ENCODE results near the gene LATS2.
A peak's percentile ranks its signal among the peaks of the same experiment; 100 is the strongest.

LATS2 gene

DNA sequence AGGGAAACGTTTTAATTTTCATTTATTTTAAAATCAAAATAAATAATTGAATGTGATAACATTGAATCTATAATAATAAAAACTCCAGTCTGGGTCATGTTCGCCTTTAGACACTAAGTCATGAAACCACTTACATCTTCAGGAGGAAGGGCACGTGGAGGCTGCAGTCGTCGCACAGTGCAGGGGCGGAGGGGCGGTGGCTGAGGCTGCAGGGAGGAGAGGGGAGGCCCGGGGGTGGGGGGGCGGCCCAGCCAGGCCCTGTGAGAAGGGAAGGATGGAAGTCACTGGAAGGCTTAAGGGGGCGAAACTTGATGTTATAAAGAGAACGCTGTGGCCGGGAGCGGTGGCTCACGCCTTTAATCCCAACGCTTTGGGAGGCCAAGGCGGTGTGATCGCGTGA lies 14.9 kb upstream of the LATS2 start:
- DNase-seq (ENCODE audit: low read depth), result no peak

DNA sequence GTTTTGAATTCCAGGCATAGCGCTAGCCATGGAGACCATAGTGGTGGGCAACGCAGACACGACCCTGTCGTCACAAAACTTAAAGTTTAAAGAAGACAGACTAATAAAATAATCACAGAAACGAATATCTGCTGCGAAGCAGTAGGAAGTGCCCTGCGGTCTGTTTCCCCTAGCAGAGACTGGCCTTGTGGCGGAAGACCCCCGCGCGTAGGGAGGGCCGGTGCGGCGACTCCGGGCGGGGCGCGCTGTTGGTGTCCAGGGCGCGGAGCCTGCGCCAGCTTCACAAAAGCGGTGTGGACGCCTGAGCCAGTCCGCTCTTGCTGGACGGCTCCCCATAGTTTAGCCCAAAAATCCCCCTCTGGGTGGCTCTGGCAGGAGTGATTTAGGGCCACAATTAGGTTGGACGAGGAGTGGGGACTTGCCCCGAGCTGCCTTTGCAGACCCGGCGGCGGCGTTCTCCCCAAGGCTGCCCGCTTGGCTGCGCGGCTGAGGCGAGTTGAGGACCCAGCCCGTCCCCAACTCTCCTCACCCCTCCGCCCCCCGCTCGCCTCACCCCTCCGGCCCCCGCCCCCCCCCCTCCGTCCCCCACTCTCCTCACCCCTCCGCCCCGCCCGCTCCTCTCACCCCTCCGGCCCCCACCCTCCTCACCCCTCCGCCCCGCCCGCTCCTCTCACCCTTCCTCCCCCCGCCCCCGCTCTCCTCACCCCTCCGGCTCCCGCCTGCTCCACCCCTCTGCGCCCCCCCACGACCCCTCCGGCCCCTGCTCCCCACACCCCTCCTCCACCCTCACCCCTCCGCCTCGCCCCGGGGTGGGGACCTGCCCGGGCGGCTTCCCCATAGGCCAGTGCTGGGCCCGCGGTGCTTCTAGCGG lies 14.2 kb upstream of the LATS2 start:
- DNase-seq (ENCODE audit: low read depth), result no peak
- peak overlapping the region; percentile 38 for H3K4me3 ChIP-seq (ENCODE audit: low read depth, low read length)

More for the DNA sequence above, 14.9 kb upstream of the LATS2 start:
- H3K4me3 ChIP-seq (ENCODE audit: low read depth, low read length), result peak overlapping the region; percentile 17

DNA sequence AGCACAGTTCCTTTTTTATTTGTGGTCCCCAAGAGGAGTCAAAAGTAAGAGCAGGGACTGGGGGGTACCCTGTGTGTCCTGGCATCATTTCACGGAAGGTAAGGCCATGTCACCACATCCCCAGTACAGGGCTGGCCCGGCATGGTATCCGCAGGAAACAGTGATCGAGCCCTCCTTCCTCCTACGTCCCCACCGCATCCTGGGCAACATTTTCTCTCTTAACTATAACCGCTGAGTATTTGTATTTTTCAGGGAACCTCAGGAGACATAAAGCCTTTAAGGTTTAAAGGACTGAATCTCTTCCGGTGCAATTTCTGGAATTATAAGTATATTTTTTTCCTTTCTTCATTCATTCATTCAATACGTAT lies 13.6 kb upstream of the LATS2 start:
- H3K4me3 ChIP-seq (ENCODE audit: low read depth, low read length), result no peak overlapping the region
- DNase-seq (ENCODE audit: low read depth), result no peak

DNA sequence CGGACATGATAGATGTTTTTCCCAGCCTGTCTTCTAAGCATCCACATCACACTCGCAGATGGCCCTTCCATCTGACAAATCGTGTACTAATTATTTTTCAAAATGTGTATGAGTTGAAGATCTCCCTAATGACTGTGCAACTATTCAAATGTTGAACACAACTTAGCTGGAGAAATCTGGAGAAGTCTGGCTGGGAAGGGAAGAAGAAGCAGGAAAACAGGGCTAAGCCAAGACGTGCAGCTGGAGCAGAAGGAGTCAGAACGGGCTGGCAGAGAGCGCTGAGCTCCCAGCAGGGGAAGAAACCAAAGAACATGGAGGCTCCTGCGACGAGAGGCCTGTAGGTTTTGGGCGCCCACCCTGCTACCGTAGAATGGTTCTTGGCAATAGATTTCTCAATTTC lies 13.2 kb upstream of the LATS2 start:
- H3K4me3 ChIP-seq (ENCODE audit: low read depth, low read length), result no peak overlapping the region
- DNase-seq (ENCODE audit: low read depth), result no peak

DNA sequence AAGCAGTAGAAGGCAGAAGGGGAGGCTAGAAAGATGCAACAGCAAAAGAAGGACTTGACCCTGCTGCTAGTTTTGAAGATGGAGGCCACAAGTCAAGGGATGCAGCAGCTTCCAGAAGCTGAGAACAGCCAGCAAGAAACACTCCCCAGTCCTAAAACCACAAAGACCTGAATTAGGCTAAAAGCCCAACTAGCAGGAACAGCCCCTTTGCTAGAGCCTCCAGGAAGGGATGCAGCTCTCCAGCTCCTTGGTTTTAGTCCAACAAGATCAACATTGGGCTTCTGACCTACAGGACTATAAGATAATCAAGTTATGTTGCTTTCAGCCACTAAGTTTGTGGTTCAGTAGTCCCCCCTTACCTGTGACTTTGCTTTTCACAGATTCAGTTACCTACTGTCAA lies 10.5 kb upstream of the LATS2 start:
- H3K4me3 ChIP-seq (ENCODE audit: low read depth, low read length), result no peak overlapping the region

DNA sequence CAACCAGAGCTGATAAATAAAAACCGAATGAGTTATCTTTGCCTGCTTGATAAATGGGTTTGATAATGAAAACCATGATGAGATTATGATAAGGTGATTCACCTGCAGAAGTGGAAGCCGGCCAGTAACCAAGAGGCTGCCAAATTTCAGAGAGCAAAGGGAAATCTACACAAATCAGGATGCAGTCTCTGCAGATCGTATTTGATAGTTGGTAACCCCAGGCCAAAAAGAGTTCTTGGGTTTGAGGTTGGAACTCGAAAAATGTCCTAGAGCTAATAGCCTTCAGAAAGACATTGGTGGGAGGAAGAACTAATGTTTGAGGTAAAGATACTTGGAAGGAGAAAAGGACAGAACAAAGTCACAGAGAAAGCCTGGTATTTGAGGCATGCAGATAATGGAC lies 9.6 kb upstream of the LATS2 start:
- no peak overlapping the region for H3K4me3 ChIP-seq (ENCODE audit: low read depth, low read length)
- no peak for DNase-seq (ENCODE audit: low read depth)

More for the DNA sequence above, 10.5 kb upstream of the LATS2 start:
- DNase-seq (ENCODE audit: low read depth), result no peak

DNA sequence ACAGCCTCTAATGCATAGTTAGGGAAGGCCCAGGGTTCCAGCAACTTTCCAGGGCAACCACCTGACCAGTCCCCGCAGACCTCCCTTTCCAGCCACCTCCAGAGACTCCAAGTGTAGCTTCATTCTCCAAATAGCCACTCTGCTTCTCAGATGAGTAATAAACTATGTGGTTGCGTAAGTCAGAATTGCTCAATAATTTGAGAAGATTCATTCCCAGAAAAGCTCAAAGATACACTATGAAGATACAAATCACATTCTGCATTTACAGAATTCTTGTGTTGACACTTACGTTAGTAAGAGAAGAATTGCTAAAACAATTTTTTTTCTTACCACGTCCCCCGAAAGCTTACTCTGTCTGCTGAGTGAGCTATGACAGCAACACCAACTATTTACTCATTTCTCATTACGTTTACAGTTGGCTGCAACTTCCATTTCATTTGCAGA lies 8.2 kb upstream of the LATS2 start:
- H3K4me3 ChIP-seq (ENCODE audit: low read depth, low read length), result no peak overlapping the region
- peak; percentile 92 for DNase-seq (ENCODE audit: low read depth)

DNA sequence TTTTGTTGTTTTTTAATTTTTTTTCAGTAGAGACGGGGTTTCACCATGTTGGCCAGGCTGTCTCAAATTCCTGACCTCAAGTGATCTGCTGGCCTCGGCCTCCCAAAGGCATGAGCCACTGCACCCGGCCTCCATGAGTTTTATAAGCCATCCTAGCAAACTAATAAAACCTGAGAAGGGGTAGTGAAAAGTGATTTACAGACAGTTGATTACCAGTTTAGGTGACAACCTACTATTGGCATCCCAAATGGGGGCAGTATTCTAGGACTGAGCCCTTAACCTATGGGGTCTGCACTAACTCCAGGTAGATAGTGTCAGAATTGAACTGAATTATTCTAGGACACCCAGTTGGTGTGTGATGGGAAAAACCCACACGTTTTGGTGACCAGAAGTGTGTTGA lies 6.5 kb upstream of the LATS2 start:
- no peak for DNase-seq (ENCODE audit: low read depth)
- H3K4me3 ChIP-seq (ENCODE audit: low read depth, low read length), result no peak overlapping the region

DNA sequence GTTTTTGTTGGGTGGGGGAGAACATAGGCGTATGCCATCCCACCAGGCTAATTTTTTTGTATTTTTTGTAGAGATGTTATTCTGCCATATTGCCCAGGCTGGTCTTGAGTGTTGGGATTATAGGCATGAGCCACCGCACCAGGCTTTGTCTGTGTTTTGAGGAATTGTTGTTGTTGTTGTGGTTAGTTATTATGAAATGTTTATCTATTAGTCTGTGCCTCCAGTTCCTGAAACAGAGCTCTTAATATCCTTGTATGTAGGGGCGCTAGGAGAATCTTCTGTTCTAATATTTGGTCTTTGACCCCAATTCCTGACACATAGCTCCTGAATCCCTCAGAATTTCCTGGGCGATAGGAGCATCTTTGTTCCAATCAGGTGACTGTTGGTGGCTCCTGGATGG lies 5.6 kb upstream of the LATS2 start:
- DNase-seq (ENCODE audit: low read depth), result no peak
- H3K4me3 ChIP-seq (ENCODE audit: low read depth, low read length), result no peak overlapping the region

DNA sequence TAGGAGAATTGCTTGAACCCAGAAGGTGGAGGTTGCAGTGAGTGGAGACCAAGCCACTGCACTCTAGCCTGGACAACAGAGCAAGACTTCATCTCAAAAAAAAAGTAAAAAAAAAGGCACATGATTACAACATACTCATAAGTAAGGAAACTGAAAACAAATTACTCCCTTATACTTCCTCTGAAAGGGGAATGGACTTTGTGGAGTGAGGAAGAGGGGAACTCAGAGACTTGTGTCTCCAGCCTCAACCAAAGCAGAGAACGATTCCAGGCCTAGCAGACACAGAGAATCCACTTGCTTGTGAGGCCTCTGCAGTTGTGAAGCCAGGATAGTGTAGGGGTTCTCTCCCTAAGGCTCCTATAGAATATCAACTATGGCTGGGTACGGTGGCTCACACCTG lies 4.3 kb upstream of the LATS2 start:
- DNase-seq (ENCODE audit: low read depth), result no peak

DNA sequence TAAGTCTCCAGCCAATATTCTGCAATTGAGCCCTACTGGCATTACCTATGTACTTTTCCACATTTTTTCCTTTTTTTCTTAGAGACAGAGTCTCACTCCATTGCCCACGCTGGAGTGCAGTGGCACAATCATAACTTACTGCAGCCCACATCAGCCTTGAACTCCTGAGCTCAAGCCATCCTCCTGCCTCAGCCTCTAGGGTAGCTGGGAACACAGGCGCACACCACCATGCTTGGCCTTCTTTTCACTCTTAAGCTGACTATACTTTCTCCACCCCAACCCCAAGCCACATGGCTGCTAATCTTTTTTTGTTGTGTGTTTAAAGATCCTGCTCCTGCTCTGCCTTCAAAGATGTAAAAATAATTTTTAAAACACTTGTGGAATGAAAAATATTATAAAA lies 1.6 kb upstream of the LATS2 start:
- DNase-seq (ENCODE audit: low read depth), result no peak
- H3K4me3 ChIP-seq (ENCODE audit: low read depth, low read length), result no peak overlapping the region

More for the DNA sequence above, 4.3 kb upstream of the LATS2 start:
- H3K4me3 ChIP-seq (ENCODE audit: low read depth, low read length), result no peak overlapping the region

DNA sequence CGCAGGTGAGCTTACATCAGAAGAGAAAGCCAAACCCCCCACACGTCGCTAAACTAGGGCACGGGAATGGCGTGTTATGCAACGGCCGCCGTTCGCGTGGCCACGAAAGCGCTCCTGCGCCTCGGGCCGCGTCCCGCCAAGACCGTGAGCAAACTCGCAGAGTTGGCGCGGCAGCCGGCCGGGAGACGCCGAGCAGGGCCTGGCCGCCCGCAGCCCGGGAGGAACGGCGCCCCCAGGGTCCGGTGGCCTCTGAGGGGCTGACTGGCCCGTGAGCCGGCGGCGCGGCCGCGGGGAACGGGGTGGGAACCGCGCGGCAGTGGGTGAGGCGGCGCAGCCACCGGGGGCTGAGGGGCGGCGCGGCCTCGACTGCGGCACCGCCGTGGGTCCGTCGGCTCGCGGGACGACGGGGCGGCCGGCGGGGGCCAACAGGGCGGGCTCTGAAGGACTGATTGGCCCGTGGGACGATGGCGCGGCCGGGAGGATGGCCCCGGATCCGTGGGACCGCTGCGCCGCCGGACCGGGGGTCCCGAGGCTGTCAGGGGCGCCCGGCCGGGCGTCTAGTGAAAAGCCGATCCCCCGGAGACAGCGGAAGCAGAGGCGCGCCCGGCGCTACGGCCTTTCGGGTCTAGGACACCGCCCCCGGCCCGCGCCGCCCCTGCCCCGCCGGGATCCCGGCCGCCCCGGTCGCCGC lies 903 bp downstream of the LATS2 start:
- DNase-seq (ENCODE audit: low read depth), result no peak
- peak overlapping the region; percentile 89 for H3K4me3 ChIP-seq (ENCODE audit: low read depth, low read length)

DNA sequence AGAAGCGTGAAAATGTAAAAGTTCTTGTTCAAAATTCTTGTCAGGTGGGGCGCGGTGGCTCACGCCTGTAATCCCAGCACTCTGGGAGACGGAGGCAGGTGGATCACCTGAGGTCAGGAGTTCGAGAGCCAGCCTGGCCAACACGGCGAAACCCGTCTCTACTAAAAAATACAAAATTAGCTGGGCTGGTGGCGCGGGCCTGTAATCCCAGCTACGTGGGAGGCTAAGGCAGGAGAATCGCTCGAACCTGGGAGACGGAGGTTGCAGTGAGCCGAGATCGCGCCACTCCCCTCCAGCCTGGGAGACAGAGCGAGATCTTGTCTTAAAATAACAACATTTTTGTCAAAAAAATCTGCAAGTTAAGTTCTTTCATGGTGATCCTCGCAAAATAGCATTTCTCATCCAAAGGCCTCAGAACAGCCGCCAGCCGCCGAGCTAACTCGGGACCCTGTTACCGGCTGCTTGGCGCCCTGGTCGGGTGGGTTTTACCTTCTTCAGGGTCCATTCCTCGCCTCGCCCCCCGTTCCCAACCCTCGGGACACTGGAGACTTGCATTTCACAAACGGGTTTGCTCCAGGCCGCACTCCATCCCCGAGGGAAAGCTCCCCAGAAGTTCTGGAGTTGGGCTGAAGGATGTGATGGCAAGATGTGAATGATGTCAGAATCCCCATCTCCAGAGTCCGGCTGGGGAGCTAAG lies 1.6 kb downstream of the LATS2 start:
- no peak for DNase-seq (ENCODE audit: low read depth)
- H3K4me3 ChIP-seq (ENCODE audit: low read depth, low read length), result peak overlapping the region; percentile 89

DNA sequence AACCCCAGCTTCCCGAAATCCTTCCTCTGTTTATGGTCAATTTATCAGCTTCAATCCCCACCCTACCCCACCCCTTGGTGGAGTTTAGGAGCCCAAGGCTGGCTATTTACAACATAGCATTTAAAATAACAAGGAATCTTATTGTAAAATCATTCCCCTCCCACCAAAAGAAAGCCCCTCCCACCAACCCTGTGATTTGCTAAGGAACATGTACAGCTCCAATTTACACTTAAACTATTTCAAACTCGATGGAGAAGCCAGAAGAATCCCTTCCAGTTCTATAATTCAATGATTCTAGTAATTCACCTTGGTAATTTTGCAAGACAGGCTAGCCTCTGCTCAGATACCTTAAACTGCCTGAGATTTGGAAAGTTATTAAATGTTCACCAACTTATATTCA lies 3.0 kb downstream of the LATS2 start:
- DNase-seq (ENCODE audit: low read depth), result no peak
- H3K4me3 ChIP-seq (ENCODE audit: low read depth, low read length), result no peak overlapping the region

DNA sequence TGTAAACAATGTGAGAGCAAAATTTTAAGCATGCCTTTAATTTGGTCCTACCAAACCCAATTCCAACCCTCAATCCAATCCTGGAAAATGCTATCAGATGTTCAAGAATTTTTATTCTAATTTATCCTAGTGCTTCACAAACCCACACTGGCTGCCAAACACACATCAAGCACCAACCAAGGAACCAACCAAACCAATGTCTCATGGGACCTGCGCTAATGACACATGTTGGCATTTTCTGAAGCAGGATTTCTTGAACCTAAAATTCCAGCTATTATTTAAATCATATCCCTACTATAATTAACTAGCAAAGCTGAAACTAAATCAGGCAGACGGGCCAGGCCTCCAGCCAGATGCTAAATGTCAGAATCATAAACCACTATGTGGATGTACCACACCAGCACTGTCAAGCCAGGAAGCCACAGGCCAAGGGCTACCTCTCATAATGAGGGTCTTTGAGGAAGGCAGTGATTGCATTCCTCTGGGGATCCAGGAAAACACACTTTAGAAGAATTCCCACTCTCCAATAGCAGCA lies 5.8 kb downstream of the LATS2 start:
- no peak for DNase-seq (ENCODE audit: low read depth)
- no peak overlapping the region for H3K4me3 ChIP-seq (ENCODE audit: low read depth, low read length)

DNA sequence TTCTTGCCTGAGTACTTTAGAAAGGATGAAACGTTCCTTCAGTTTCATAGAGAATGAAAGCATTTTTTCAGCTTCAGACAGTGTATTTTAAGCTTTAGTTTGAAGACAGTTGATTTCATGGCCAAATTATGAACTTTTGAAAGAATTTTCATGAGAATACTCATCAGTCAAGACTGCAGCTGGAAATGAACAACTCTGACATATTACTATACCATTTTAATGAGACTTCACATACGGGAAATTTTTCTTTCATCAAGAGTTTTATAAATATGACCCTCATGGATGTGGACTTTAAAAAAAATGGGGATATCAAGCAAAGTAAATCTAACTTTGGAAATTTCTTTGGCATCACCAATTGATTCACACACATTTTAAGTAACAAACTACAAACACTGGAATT lies 6.4 kb downstream of the LATS2 start:
- H3K4me3 ChIP-seq (ENCODE audit: low read depth, low read length), result no peak overlapping the region
- DNase-seq (ENCODE audit: low read depth), result no peak

DNA sequence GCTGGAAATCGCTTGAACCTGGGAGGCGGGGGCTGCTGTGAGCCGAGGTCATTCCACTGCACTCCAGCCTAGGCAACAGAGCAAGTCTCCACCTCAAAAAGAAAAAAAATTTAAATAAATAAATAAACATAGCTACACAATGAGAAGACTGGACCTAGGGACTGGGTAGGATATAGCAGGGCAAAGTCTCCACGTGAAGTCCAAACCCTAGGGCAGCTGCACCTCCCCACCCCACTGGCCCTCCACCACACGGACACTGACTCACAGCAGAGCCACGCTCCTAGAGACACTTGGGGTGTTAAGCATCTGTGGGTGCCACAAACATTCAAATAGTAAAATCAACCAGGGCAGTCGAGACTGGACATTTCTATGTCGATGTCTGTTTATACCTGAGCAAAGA lies 7.1 kb downstream of the LATS2 start:
- no peak for DNase-seq (ENCODE audit: low read depth)
- H3K4me3 ChIP-seq (ENCODE audit: low read depth, low read length), result no peak overlapping the region

DNA sequence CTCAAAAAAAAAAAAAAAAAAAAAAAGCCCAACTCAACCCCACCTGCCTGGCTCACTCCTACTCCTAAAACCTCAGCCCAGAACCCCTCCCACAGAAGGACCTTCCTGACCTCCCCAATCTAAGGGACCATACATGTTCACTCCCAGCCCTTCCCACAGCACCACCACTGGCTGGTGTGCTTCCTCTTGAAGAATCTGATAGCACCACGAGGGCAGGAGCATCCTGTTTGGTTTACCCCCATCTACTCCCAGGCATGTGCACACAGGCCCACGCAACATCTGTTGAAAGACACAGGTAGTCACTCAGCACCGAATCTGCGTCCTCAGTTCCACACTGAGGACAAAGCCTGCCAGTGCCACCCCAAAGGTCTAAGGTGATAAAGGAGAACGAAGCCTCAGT lies 8.2 kb downstream of the LATS2 start:
- H3K4me3 ChIP-seq (ENCODE audit: low read depth, low read length), result no peak overlapping the region

DNA sequence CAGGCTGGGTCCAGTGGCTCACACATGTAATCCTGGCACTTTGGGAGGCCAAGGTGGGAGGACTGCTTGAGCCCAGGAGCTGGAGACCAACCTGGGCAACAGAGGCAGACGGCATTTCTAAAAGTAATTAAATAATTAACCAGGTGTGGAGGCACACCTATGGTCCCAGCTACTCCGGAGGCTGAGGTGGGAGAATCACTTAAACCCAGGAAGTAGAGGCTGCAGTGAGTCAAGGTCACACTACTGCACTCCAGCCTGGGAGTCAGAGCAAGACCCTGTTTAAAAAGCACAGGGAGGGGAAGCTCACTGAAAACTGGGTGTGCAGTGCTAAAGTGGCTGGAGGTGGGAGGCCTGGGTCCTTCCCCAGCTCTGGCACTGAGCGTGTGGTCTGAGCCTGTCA lies 9.7 kb downstream of the LATS2 start:
- no peak for DNase-seq (ENCODE audit: low read depth)
- H3K4me3 ChIP-seq (ENCODE audit: low read depth, low read length), result no peak overlapping the region

More for the DNA sequence above, 8.2 kb downstream of the LATS2 start:
- DNase-seq (ENCODE audit: low read depth), result no peak
